AG09309 (cell line): Measurements from ENCODE around the gene TPPP2.

Experiments used
- DNase-seq: peaks from one replicate; pipeline ENCODE4 v3.0.0-alpha.2; 2010; ENCODE audit warnings: low read depth
- H3K4me3 ChIP-seq: 2 replicates; pipeline ENCODE4 v1.5.1; 2011; ENCODE audit warnings: mild to moderate bottlenecking, low read depth, low read length, moderate library complexity; ENCODE audit not compliant: control insufficient read depth
- CTCF ChIP-seq: IDR thresholded peaks from 2 replicates; pipeline ENCODE4 v1.5.1; 2011; ENCODE audit warnings: mild to moderate bottlenecking, low read depth, low read length, inconsistent platforms; ENCODE audit not compliant: insufficient read depth, control insufficient read depth; ENCODE audit errors: missing control alignments

The TPPP2 gene

DNA sequence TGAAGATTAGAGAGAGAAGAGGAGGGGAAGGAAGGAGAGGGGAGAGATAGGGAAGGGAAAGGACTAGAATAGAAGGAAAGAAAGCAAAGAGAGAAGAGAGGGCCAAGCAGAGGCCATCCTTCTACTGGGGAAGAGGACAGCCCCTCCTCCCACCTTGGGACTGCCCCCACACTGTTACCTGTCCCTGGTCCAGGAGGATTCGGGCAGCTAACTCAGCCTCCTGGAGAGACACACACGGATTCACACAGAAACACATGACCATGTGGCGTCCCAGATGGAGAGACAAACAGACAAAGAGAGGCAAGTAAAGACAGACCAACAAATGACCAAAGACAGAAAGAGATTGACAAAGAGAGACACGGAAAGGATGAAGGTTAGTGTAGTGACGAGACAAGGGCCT, 7.3 kb upstream of the TPPP2 start:
- TF ChIP-seq CTCF = no peak
- DNase-seq = no peak

GRCh38 chr14:21023174-21023573, 6.8 kb upstream of the TPPP2 start:
- H3K4me3 ChIP-seq = no peak overlapping the region
- TF ChIP-seq CTCF = no peak
- DNase-seq = no peak

More for the DNA sequence above, 7.3 kb upstream of the TPPP2 start:
- H3K4me3 ChIP-seq = no peak overlapping the region

DNA sequence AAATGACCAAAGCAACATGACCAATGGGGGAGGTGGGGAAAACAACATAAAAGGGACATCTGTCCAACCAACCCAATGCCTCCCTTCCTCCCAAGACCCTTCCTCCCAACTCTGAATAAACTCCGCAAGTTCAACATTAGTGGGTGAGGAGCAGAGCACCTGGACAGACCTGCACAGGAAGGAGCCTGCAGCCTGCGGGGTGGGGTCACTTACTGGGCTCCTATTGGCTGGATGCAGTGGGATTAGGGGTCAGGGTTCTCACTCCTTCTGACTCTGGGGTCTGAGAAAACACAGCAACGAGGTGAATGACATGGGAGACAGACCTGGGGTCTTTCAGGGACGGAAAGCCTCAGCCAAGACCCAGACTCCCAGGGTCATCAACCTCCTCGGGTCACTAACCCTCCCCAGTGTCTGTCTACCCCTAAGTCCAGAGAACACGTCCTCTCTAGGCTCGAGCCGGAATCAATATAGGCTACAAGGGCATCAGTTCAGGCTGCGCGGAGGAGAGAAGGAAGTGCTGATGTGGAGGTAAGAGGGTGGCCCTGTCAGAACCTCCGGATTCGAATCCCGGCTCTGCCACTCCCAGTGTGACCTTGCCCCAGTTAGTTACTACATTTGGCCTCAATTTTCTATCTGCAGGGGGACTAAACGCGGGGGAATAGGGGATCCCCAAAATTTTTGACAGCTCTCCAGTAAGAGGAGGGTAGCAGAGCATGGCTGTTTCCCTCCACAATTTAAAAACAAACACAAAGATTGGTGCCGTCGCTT, 6.0 kb upstream of the TPPP2 start:
- no peak for TF ChIP-seq CTCF
- DNase-seq = no peak
- H3K4me3 ChIP-seq = no peak overlapping the region

DNA sequence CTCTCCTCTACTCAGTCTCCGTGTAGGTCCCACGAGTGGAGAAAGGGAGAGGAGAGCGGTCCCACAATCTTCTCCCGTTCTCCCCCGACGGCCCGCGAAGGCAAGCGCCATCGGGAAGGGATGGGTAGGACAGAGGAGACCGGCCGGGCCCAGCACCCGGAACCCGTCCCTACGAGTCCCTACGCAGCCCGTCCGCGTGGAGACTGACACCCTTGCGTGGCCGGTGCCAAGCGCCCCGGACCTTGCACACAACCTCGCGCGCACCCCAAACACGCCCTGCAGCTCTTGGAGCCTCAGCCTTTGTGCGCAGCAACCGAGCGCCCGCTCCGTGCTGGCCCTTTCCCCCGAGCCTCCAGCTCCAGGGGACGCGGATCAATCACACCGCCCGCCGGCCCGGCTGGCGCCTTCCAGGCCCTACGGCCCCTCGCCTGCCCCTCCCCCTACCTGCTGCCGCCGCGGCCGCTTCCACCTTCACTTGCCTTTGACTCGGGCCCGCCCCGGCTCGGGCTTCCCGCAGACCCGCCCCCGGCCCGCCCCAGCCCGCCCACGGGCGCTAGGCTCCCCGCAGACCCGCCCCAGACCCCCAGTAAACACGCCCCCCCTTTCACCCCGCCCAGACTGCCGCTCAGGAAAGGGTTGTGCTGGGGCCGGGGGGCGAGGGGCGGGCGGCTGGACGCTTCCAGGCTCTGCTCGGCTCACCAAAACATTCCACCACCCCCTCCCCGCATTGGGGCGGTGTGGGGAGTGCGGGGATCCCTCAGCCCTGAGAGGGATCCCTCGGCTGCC, 5.2 kb upstream of the TPPP2 start, which contains the start of gene NDRG2:
NDRG2 (minus strand) TSS at position 477 of the 786 bp plus-strand sequence. CDS start 1,746 bp downstream, outside the sequence.
- TF ChIP-seq CTCF = no peak
- peak within 1 kb of the TSS; percentile 28 for H3K4me3 ChIP-seq
- DNase-seq = no peak

DNA sequence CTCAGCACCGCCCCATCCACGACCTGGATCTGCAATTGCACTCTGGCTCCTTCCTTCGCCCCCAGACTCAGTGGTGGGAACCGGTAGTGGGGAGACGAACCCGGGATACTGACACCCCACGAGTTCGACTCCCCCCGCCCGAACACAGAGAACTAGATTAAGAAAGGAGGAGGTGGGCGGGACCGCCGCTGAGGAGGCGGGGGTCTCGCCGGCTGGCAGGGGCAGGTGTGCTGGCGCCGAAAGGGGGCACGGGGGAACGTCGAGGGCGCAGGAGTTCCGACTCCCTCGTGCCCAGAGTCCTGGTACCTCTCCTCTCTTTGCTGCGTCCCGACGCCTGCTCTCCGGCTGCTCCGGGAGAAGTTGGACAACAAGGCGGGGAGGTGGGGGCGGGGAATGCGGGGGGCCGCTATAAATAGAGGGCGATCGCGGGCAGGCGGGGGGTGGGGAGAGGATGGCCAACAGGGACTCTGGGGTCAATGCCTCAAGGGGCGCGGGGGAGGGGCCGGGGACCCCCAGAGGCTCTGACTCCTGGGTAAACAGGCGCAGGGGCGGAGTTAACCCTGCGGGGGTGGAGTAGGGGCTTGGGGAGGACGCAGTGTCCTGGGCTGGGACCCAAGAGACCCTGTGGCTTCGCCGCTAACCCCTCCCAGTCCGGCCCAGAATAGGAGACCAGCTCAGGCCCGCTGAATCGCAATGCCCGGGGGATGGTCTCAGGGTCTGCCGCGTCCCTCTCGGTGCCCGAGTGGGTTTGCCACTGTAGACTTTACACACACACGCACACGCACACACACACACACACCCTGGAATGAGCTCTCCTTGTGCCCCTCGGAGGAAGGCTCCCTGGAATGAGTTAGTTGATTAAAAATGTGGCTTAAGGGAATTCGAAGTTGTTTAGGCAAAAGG, 4.4 kb upstream of the TPPP2 start:
- no peak for TF ChIP-seq CTCF
- DNase-seq = no peak
- H3K4me3 ChIP-seq = peak overlapping the region; percentile 28
